HG03175 (cell line): ENCODE measurements around the gene UCK1.

Source experiments
- ATAC-seq: cut with Tn5 transposase; IDR thresholded peaks from one replicate; pipeline ENCODE4 v1.9.1; 2021; ENCODE audit warnings: mild to moderate bottlenecking, moderate library complexity; ENCODE audit not compliant: unreplicated experiment

Gene UCK1

DNA sequence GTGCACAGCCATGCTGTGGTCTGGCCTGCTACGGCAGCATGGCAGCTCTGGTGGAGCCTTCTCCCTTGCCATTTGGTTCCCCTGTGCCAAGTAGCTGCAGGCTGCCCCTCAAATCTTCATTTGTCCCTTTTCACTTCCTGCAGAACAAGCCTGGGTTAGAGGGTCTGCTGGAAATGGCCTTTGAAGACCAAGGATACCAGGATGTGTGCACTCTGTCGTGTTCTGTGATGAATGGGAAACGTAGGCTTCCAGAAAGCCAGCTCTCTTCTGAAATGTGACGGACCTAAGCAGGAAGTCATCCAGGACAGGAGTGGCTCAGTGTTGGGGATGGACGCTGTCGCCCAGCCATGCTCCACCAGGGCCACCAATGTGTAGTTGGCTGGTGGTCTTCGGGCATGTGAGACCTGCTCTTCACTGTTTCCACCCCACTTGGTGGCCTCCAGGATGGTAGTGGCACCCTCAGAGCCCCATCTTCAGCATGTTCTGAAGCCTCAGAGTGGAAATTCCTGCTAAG is 31.8 kb downstream of the UCK1 start:
- ATAC-seq, result no peak

DNA sequence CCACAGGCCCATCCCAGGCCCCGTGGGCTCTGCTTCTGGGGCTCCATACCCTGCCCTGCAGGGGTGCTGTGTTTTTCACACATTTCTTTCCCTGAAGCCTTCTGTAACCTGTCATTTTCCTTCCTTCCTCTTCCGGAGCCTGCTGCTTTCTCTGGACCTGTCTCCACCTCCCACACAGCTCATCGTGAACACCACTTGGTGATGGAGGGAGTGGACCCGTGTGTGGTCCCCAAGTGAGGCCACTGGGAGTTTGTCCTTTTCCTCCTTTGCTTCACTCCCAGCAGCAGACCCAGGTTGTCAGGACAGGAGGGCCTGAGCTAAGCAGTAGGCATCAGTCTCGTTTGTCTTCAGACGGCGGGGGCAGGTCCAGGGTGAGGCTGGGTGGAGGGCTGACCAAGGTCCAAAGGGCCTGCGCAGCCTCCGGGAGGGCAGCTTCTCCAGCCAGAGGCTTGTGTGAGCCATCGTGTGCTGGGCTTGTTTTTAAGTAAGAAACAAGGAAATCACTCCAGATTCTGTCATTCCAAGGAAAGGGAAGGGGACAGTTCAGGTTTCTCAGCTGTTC is 34.1 kb downstream of the UCK1 start:
- no peak for ATAC-seq

DNA sequence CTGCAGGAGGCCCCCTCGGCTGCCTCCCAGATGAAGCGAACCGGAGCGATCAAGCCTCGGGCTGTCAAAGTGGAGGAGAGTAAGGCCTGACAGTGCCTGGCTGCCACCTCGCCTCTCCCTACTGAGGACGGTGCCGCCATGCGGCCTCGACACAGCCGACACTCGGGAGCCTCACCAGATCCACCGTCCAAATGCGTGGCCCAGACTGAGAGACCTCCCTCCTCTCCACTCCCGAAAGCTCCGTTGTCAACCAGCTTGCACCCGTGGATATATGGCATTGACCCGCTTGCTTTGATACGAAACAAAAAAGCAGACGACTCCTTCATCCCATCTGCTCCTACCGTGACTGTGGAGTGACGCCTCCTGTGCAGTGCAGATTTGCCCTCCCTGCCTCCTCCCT is 35.3 kb downstream of the UCK1 start:
- ATAC-seq, result no peak

DNA sequence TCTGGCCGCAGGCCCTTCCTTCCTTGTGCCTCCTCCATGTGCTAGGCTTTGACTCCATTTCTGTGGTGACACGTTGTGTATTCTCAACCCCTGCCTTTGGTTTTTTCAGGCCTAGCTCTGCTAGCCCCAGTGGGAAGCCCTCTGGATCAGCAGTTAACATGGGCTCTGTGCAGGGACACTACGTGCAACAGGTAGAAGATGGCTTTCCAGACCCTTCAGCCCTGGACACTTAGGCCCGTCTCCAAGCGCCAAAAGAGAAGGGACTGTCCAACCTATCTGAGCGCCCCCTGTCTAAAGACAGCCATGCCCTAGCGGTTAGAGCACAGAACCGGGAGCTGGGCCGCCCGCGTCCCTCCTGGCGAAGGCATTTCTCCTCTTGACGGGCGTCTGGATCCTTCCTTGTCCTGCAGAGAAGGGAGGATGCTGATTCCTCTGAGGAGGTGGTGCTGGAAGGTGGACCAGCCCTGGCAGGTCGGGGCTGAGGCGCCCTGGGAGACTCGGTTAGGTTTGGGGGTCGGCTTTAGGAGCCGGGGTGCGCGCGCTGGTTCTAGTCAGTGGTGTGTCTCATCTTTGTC is 36.7 kb downstream of the UCK1 start:
- no peak for ATAC-seq

DNA sequence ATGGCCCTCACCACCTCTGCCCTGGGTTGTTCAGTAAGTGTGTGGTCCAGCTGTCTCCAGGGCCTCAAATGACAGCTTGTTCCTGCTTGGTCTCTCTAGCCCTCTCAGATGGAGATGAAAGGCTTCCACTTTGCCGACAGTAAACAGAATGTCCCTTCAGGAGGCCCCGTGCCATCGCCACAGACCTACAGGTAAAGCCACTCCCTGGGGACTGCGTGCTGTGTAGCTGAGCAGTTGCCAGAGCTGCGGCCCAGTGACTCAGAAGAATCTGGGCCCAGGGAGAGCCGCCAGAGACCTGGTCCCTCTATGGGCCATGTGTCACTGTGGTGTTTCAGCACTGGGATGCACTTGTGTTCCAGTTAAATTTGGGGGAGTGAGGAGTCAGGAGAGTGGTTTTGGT is 39.0 kb downstream of the UCK1 start:
- ATAC-seq, result no peak

DNA sequence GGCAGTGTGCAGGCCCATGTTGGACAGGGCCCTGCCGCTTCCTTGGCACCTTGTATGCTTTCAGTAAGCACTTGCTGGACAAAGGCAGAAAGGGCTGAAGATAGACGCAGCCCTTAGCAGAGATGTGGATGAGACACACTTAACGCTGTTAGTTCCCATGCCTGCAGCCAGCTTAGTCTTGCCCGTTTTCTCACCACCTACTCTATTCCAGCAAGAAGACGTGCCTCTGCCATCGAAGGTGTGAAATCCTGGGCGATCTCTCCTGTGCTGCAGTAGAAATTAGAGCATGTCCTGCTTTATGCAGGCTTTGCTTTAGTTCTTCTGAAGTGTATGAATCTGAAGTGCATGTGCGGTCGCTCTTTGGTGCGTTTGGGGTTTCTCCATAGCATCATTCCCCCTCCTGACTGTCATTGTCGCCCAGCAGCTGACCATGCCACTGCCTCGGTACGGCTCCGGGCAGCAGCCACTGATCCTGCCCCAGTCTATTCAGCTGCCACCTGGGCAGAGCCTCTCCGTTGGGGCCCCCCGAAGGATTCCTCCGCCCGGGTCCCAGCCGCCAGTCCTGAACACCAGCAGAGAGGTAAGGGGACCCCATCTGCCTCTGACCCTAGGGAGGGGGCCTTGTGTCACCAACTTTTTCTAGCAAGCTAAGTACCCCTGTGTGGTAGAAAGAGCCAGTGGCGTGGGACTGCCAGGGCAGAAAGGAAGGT is 39.9 kb downstream of the UCK1 start:
- ATAC-seq, result no peak

DNA sequence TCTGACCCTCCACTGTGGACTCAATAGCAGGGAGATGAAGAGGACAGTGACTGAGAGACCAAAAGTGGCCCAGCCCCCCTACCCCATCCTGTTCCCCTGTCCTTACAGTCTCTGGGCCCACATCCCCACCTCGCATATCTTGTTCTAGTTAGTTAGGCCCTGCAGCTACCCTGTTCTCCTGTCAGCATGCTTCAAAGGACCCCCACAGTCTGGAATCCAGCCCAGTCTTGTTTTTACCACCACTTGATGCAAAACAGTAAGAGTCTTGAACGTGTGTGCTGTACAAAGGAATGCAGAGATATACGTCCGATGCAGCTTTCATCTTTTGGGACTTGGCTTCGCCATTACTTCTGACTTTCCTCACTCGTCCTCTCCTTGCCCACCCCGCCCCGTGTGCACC is 40.5 kb downstream of the UCK1 start:
- no peak for ATAC-seq

DNA sequence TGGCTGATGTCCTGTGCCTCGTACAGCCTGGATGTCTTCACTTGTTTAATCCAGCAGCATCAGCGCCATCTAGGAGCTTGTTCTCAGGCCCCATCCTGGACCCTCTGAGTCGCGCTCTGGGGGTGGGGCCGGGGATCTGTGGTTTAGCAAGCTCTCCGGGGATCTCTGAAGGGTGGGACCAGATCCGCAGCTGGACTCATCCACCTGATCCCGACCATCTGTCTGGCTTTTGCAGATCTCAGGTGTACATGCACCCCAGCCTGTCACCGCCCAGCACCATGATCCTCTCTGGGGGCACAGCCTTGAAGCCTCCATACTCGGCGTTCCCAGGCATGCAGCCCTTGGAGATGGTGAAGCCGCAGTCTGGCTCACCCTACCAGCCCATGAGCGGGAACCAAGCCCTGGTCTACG is 43.4 kb downstream of the UCK1 start:
- ATAC-seq, result no peak

DNA sequence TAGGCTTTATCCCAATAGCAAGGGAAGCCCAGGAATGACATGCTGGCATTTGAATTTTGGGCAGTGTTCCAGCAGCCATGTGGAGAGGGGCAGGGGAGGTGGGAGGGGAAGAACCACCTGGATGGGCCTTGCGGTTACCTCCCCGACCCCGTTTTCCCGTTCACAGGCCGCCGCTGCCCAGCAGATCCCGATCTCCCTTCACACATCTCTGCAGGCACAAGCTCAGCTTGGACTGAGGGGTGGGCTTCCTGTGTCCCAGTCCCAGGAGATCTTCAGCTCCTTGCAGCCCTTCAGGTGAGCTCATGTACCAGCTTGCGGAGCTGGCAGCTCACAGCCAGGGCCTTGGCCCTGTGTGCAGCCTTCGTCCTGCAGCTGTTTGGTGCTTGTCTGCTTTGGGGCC is 44.1 kb downstream of the UCK1 start:
- ATAC-seq, result no peak

DNA sequence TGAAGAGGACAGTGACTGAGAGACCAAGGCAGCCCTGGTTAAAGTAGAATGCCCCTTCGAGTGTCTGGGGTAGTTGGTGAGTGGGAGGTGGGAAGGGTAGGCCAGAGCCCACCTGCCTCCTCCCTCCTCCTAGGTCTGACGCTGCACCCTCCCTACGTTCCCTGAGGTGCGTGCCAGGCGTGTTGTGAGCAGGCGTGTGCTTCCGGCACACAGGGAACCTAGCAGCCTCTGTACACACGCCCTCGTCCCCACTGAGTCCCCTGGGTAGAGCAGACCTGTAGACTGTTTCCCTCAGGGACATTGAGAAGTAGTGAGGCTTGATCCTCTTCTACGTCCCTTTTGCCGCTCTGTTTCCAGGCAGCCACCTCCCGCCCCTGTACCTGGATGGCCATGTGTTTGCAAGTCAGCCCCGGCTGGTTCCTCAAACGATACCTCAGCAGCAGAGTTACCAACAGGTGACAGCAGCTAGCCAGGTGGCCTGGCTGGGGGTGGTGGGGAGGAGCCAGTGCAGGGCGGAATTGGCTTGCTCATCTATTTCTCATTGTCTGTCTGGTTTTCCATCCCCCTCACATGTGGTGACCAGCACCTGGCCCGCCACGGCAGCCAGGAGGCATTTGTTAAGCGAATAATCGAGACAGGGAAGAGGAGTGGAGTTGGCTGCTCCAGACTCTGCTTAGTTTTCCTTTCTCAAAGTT is 45.2 kb downstream of the UCK1 start:
- no peak for ATAC-seq

DNA sequence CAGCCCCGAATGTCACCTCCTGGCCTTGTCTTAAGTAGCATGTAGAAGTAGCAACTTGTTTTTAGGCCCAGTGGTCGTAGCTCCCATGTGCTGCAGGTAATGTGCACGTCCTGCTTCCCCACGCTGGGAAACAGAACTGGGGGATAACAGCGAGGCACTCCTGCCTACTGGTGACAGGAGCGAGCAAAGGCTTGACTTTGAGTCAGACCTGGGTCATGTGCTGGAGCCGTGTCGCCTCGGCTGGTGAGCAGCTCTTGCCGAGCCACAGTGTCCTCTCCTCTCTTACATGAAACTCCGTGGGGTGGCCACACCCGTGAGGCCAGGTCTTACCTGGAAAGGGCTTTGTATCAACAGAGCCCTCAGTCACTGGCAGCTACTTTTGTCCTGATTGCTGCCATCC is 45.9 kb downstream of the UCK1 start:
- ATAC-seq, result no peak

DNA sequence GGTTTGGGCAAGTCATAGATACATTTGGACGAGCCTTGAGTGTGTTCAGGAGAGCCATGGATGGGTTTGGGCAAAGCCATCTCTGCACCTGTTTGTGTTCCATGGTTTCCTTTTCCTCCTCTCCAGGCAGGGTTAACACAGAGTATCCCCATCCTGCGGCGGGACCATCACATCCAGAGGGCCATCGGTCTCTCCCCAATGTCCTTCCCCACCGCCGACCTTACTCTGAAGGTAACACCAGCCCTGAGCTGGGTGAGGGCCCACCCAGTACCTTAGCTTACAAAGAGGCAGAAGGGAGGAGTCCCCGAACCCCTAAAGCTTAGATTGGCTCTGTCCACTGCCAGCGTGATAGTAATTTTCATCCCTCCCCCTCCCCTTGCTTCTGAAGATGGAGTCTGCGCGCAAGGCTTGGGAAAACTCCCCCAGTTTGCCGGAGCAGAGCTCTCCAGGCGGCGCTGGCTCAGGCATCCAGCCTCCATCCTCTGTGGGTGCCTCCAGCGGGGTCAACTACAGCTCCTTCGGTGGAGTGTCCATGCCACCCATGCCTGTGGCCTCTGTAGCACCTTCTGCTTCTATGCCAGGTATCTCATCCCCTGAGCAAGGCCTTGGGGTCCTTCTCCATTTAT is 46.4 kb downstream of the UCK1 start:
- ATAC-seq, result no peak

DNA sequence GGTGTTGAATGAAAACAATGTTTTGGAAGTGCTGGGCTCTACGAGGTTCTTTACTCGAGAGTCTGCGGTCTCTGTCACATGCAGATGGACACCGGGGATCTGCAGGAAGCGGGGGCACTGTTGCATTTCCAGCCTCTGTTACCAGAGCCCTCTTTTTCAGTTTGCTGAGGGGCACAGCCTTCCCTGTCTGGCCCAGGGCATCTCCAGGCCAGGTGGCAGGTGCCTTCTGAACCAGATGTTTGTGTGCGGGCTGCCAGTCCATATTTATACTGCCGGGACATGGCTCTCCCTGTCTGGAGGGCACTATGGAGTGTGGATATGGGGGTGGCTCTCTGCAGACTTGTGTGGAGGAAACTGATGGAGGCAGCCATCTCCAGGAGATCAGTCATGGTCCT is 47.0 kb downstream of the UCK1 start:
- ATAC-seq, result no peak

DNA sequence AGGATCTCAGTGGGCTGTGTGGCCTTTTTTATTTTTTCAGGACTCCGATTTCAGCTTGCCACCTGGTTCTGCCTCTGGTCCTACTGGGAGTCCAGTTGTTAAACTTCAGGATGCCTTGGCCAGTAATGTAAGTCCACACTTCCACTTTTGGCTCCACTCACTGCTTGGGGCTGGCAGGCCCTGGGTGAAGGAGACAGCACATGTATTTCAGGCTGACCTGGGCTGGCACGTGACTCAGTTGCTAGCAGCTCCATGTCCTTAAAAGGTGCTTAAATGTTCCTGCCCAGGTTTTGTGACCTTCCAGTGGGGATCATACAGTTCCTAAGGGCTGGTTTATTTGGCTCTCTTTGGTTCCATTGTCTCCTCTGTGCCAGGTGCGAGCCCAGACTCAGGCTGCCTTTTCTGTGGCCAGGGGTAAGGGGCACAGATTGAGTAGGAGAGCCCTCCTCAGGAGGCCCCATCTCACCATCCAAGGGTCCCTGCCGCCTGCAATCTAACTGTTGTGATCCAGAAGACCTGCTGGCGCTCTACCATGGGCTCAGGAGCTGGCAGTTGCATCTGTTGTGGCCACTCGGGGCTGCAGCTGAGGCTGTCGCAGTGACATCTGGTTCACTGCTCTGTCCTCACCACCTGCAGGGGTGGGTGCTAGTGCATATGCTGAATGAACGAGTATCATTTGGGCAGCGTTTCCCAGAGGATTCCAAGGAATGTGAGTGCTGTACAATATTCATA is 47.6 kb downstream of the UCK1 start:
- ATAC-seq, result no peak

DNA sequence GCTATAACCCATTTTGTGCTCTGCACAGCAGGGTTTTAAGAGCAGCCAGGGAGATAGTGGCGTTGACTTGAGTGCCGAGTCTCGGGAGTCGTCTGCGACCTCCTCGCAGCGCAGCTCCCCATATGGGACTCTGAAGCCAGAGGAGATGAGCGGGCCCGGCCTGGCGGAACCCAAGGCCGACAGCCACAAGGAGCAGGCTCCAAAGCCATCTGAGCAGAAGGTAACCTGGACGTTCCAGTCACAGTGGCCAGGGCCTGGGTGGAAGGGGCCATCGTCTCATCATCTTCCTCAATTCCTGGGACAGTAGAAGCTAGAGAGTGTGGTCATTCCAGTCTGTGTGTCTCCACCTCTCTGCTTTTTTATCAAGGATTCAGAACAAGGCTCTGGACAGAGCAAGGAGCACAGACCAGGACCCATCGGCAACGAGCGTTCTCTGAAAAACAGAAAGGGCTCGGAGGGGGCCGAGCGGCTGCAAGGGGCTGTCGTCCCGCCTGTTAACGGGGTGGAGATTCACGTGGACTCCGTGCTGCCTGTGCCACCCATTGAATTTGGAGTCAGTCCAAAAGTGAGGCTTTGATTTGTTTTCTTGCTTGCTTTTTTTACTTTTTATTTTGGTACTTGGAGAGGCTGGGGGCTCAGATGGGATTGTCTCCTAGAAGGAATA is 48.6 kb downstream of the UCK1 start:
- no peak for ATAC-seq

DNA sequence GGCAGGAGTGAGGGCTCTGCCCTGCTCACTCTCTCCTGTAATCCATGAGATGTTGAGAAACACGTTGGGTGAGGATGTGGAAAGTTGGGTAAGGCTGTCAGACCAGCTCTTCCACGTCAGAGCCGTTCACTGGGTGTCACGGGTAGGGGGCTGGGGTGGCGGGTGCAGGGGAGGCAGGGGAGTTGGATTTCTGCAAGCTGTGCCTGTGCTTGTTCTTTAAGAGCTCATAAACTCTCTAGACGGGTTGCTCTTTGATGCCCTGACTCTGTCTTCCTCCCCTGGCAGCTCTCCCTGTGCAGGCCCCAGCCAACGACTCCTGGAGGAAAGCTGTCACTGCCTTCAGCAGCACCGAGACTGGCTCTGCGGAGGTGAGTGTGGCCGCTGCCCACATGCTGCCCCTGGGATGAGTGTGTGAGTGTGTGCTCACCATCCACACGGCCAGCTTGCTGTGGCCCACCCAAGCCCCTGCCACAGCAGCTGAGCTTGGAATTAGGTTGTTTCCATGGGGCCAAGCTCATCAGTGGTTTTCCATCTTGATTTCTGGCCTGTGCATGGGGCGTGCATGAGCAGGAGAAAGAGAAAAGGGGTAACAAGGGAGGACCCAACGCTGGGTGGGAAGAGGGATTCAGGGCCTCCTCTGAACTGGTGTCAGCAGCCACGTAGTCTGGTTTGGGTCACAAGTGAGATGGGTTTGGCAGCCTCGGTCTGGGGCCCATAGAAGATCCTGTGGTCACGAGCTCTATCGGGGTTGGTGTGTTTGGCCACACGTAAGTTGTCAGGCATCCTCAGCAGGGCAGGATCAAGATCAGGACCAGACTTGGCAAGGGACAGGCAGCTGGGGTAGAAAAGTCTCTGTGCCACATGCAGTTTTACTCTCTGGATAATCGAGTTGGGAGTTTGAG is 49.4 kb downstream of the UCK1 start:
- ATAC-seq, result no peak

DNA sequence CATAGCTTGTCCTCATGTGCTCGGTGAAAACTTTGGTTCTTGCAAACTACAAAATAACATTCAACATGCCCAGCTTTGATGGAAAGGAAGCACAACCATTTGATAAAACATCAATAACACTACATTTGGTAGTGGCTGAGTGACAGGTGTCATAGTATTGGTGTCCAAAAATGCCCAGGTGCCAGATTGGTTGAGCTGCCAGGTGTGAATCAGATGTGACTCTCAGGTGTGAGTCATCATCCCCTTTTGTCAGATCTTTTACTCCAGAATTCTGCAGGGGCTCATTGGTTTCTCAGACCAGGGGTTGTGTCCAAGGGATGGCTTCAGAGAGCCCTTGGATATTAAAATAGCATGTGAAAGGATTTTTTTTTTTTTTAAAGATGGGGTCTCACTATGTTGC is 50.8 kb downstream of the UCK1 start:
- no peak for ATAC-seq

DNA sequence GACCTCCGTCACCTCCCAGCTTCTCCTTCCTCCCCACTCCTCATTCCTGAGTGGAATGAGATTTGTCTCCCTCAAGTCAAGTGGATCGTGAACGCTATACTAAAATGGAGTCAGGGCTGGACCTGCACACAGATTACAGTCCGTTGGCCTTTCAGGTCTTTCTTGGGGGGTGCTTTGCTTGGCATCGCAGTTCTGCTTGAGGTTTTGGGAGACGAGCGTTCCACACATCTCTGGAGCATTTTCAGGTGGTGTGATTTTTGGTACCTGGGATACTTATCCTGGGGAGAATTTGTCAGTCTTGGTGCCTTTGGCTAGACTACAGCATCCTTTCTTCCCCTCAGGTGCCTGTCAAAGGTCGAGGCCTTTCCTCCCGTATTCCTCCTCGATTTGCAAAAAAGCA is 52.2 kb downstream of the UCK1 start:
- no peak for ATAC-seq

DNA sequence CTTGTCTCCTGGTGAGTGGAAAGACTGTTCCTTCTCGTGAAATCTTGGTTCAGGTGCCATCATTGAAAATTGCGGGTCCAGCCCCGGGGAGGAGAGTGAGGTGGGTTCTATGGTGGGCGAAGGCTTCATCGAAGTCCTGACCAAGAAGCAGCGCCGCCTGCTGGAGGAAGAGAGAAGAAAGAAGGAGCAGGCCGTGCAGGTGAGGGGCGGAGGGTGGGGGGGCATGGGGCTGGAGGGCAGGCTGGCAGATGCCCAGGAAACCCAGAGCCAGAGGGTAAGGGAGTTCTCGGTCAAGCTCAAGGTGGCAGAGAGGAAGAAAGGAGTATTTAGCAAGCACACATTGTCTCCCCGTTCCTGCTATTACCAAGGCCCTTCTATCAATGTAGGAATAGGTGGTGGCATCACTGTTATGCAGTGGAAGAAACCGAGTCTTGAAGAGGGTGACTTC is 52.6 kb downstream of the UCK1 start:
- ATAC-seq, result no peak
